WTC11 (cell line): ENCODE measurements around the gene WDR54. TPM values are rescaled to one million over a fixed set of nuclear protein-coding genes. Genes with fewer than 3 reads are reported as not detected.

Experiments used
- ATAC-seq: fragments of 200-7000 bp; cut with Tn5 transposase; 2 replicates; pipeline ENCODE4 v1.10.0; 2021; ENCODE audit warnings: mild to moderate bottlenecking, moderate library complexity
- Bru-seq: library from RNA; stranded (reverse); fragments of 400-500 nt; gene quantifications from one replicate; lab custom pipeline; 2021; lab: Mats Ljungman, UMichigan
- CTCF ChIA-PET: fragments of 300-600 bp; sonication (Branson Sonifier 250); formaldehyde crosslinking; loops from one replicate; lab custom pipeline; 2021; ENCODE audit warnings: antibody characterized with exemption; lab: Charles Lee
- POLR2A ChIA-PET: fragments of 350-600 bp; sonication (Branson Sonifier 250); formaldehyde crosslinking; loops from one replicate; lab custom pipeline; 2021; ENCODE audit warnings: antibody characterized with exemption; lab: Charles Lee
- DNase-seq: peaks from one replicate; pipeline ENCODE4 v3.0.0; 2021; ENCODE audit warnings: low spot score
- H3K27ac Mint-ChIP-seq: 2 replicates; pipeline ENCODE4 v1.8.0; 2021; ENCODE audit warnings: mixed read lengths
- H3K27me3 Mint-ChIP-seq: 2 replicates; pipeline ENCODE4 v1.8.0; 2021; ENCODE audit warnings: low read depth, mild to moderate bottlenecking, moderate library complexity, mixed read lengths
- H3K36me3 Mint-ChIP-seq: 2 replicates; pipeline ENCODE4 v1.8.0; 2021; ENCODE audit warnings: mixed read lengths
- H3K4me1 Mint-ChIP-seq: 2 replicates; pipeline ENCODE4 v1.8.0; 2022; ENCODE audit warnings: mixed read lengths
- H3K4me3 Mint-ChIP-seq: 2 replicates; pipeline ENCODE4 v1.8.0; 2021; ENCODE audit warnings: mild to moderate bottlenecking, moderate library complexity, mixed read lengths
- H3K9me3 Mint-ChIP-seq: 2 replicates; pipeline ENCODE4 v1.8.0; 2021; ENCODE audit warnings: mixed read lengths
- CTCF ChIP-seq: fragments of 200-600 bp; IDR thresholded peaks from 2 replicates; pipeline ENCODE4 v1.8.0; 2022; ENCODE audit warnings: antibody characterized with exemption
- E2F4 ChIP-seq: sonication (generic); formaldehyde crosslinking; IDR thresholded peaks from 2 replicates; pipeline ENCODE4 v1.8.1; 2022; ENCODE audit warnings: low read depth, mild to moderate bottlenecking, moderate library complexity, missing genetic modification reagents, borderline replicate concordance
- E2F5 ChIP-seq: sonication (generic); formaldehyde crosslinking; IDR thresholded peaks from 2 replicates; pipeline ENCODE4 v1.8.1; 2022; ENCODE audit warnings: mild to moderate bottlenecking, moderate library complexity, missing genetic modification reagents
- ERG ChIP-seq: fragments of 250-450 bp; sonication (Bioruptor Pico); IDR thresholded peaks from 2 replicates; pipeline ENCODE4 v1.8.0; 2021; ENCODE audit warnings: mild to moderate bottlenecking
- ESRRA ChIP-seq: sonication (generic); formaldehyde crosslinking; IDR thresholded peaks from 2 replicates; pipeline ENCODE4 v1.8.1; 2022; ENCODE audit warnings: mild to moderate bottlenecking, missing genetic modification reagents, borderline replicate concordance
- GTF2I ChIP-seq: fragments of 250-450 bp; sonication (Bioruptor Pico); conservative IDR thresholded peaks from 2 replicates; pipeline ENCODE4 v1.4.0; 2021; ENCODE audit warnings: mild to moderate bottlenecking
- JUN ChIP-seq: sonication (generic); formaldehyde crosslinking; IDR thresholded peaks from 2 replicates; pipeline ENCODE4 v1.8.0; 2023; ENCODE audit warnings: mild to moderate bottlenecking, missing genetic modification reagents
- MYBL2 ChIP-seq: sonication (generic); formaldehyde crosslinking; IDR thresholded peaks from 2 replicates; pipeline ENCODE4 v1.8.1; 2023; ENCODE audit warnings: mild to moderate bottlenecking, moderate library complexity, missing genetic modification reagents
- NFYB ChIP-seq: sonication (generic); formaldehyde crosslinking; conservative IDR thresholded peaks from 2 replicates; pipeline ENCODE4 v1.8.0; 2022; ENCODE audit warnings: low read depth, missing genetic modification reagents
- NR3C1 ChIP-seq: sonication (generic); formaldehyde crosslinking; conservative IDR thresholded peaks from 2 replicates; pipeline ENCODE4 v1.8.1; 2023; ENCODE audit warnings: low read depth, mild to moderate bottlenecking, missing genetic modification reagents
- PRDM15 ChIP-seq: sonication (generic); formaldehyde crosslinking; IDR thresholded peaks from 2 replicates; pipeline ENCODE4 v1.8.0; 2022; ENCODE audit warnings: missing genetic modification reagents
- SMAD3 ChIP-seq: sonication (generic); formaldehyde crosslinking; IDR thresholded peaks from 2 replicates; pipeline ENCODE4 v1.8.0; 2022; ENCODE audit warnings: missing genetic modification reagents, mild to moderate bottlenecking, borderline replicate concordance
- SOX15 ChIP-seq: fragments of 250-450 bp; sonication (Bioruptor Pico); IDR thresholded peaks from 2 replicates; pipeline ENCODE4 v1.9.0; 2021; ENCODE audit warnings: mild to moderate bottlenecking
- SP1 ChIP-seq: sonication (generic); formaldehyde crosslinking; conservative IDR thresholded peaks from 2 replicates; pipeline ENCODE4 v1.8.1; 2022; ENCODE audit warnings: missing genetic modification reagents
- STAT6 ChIP-seq: sonication (generic); formaldehyde crosslinking; conservative IDR thresholded peaks from 2 replicates; pipeline ENCODE4 v1.8.1; 2023; ENCODE audit warnings: mild to moderate bottlenecking, low read depth, missing genetic modification reagents, moderate library complexity
- TP53 ChIP-seq: sonication (generic); formaldehyde crosslinking; IDR thresholded peaks from 2 replicates; pipeline ENCODE4 v1.8.1; 2023; ENCODE audit warnings: mild to moderate bottlenecking, missing genetic modification reagents
- ZBTB21 ChIP-seq: sonication (generic); formaldehyde crosslinking; IDR thresholded peaks from 2 replicates; pipeline ENCODE4 v1.8.1; 2023; ENCODE audit warnings: mild to moderate bottlenecking, missing genetic modification reagents, borderline replicate concordance
- ZBTB43 ChIP-seq: sonication (generic); formaldehyde crosslinking; IDR thresholded peaks from 2 replicates; pipeline ENCODE4 v1.8.1; 2023; ENCODE audit warnings: mild to moderate bottlenecking, missing genetic modification reagents
- ZNF121 ChIP-seq: sonication (generic); formaldehyde crosslinking; IDR thresholded peaks from 2 replicates; pipeline ENCODE4 v1.8.0; 2023; ENCODE audit warnings: missing genetic modification reagents
- ZNF138 ChIP-seq: sonication (generic); formaldehyde crosslinking; conservative IDR thresholded peaks from 2 replicates; pipeline ENCODE4 v1.8.1; 2022; ENCODE audit warnings: mild to moderate bottlenecking, moderate library complexity, missing genetic modification reagents
- ZNF232 ChIP-seq: sonication (generic); formaldehyde crosslinking; IDR thresholded peaks from 2 replicates; pipeline ENCODE4 v1.8.0; 2022; ENCODE audit warnings: mild to moderate bottlenecking, missing genetic modification reagents
- ZNF423 ChIP-seq: fragments of 250-450 bp; sonication (Bioruptor Pico); IDR thresholded peaks from 2 replicates; pipeline ENCODE4 v2.1.2; 2022; ENCODE audit warnings: mild to moderate bottlenecking, moderate library complexity
- long read RNA-seq, 3 experiments: library from RNA in 1 of 3; library from capped mRNA in 1 of 3; library from polyadenylated mRNA in 1 of 3; unstranded in 2 of 3; stranded (forward) in 1 of 3; transcript quantifications; one replicate each; pipeline ENCODE4 v2.0.0, GENCODE V29; 2021
- total RNA-seq: library from RNA; stranded (reverse); gene quantifications from 3 replicates; pipeline ENCODE4 v1.2.3, GENCODE V29; 2021

Gene WDR54
- total RNA-seq = 55.2 to 95.7 TPM (median 89.3 TPM) in 3 replicates
- Bru-seq, nascent RNA = percentile 66 among the genes with signal in this experiment
- long read RNA-seq, experiment 1, transcript WDR54-201 (10 exons, 1,147 nt) = major isoform, 77 of 132 reads
- long read RNA-seq, experiment 1, transcript WDR54-210 (10 exons, 1,046 nt) = minor isoform, 9 of 132 reads
- long read RNA-seq, experiment 1, partial matches to known transcripts = 13 of 132 reads
- long read RNA-seq, experiment 1, other reads (novel, unspliced or antisense) = 33 of 132 reads
- long read RNA-seq, experiment 2, transcript WDR54-210 (10 exons, 1,046 nt) = minor isoform, 6 of 117 reads
- long read RNA-seq, experiment 2, transcript WDR54-201 (10 exons, 1,147 nt) = major isoform, 53 of 117 reads
- long read RNA-seq, experiment 2, partial matches to known transcripts = 22 of 117 reads
- long read RNA-seq, experiment 2, other reads (novel, unspliced or antisense) = 31 of 117 reads
- long read RNA-seq, experiment 3, transcript WDR54-201 (10 exons, 1,147 nt) = major isoform, 137 of 202 reads
- long read RNA-seq, experiment 3, transcript WDR54-210 (10 exons, 1,046 nt) = minor isoform, 8 of 202 reads
- long read RNA-seq, experiment 3, partial matches to known transcripts = 15 of 202 reads
- long read RNA-seq, experiment 3, other reads (novel, unspliced or antisense) = 42 of 202 reads

GRCh38 chr2:74421221-74421870 is at the start of gene WDR54, which contains the start of gene C2orf81:
Gene WDR54 (plus strand): TSS chr2:74421730. CDS start chr2:74422154, 424 bp downstream.
Gene C2orf81 (minus strand): TSS chr2:74421619. CDS start chr2:74421560, 59 bp downstream.
- Mint-ChIP-seq H3K27ac (peak within 1 kb of the TSS; percentile 90), H3K36me3 (peaks cover 16% of the 10 kb centered on the region), H3K4me1 (peaks cover 16% of the 10 kb centered on the region), H3K9me3 (no peaks in the 10 kb centered on the region), H3K4me3 (peak within 1 kb of the TSS; percentile 99), H3K27me3 (peaks cover 57% of the 10 kb centered on the region)
- POLR2A ChIA-PET = interaction anchor here (0.5 to 1.3 kb wide), 5 partner anchors 16 to 61 kb away, joined by 3 to 9 read pairs (median 4); partner anchors contain the start of genes CCDC142 and TTC31
- DNase-seq = peak; percentile 92
- ATAC-seq = peak; percentile 85
- CTCF ChIA-PET = interaction anchor here (0.6 to 2.0 kb wide), 4 partner anchors 17 to 87 kb away, joined by 3 to 7 read pairs (median 6); no protein-coding TSS in a partner anchor
- TF ChIP-seq GTF2I (CRISPR knock-in tag) (no peak), SOX15 (CRISPR knock-in tag) (no peak), ZNF423 (CRISPR knock-in tag) (no peak), STAT6 (CRISPR knock-in tag) (no peak), ZNF138 (CRISPR knock-in tag) (no peak), E2F4 (CRISPR knock-in tag) (no peak), ZBTB43 (CRISPR knock-in tag) (no peak), ZNF121 (no peak), SMAD3 (CRISPR knock-in tag) (no peak), E2F5 (CRISPR knock-in tag) (no peak), CTCF (no peak), SP1 (CRISPR knock-in tag) (peak; percentile 89), MYBL2 (CRISPR knock-in tag) (0 out of 2 replicates have a peak, but pooled peaks have one; percentile 35), ZNF232 (CRISPR knock-in tag) (no peak), JUN (CRISPR knock-in tag) (no peak), NR3C1 (CRISPR knock-in tag) (no peak), NFYB (CRISPR knock-in tag) (no peak), TP53 (CRISPR knock-in tag) (no peak), PRDM15 (CRISPR knock-in tag) (no peak), ZBTB21 (CRISPR knock-in tag) (no peak), ERG (CRISPR knock-in tag) (no peak), ESRRA (CRISPR knock-in tag) (no peak)
